NCI-H82 treated with DMSO at 0.1 percent for 48 hours (cell line): ENCODE measurements around the gene DSN1.
A peak's percentile ranks its signal among the peaks of the same experiment; 100 is the strongest.

Source experiments
- DNase-seq: peaks from one replicate; lab custom pipeline; 2025; ENCODE audit not compliant: unreplicated experiment; lab: John Stamatoyannopoulos, UW

Gene DSN1

DNA sequence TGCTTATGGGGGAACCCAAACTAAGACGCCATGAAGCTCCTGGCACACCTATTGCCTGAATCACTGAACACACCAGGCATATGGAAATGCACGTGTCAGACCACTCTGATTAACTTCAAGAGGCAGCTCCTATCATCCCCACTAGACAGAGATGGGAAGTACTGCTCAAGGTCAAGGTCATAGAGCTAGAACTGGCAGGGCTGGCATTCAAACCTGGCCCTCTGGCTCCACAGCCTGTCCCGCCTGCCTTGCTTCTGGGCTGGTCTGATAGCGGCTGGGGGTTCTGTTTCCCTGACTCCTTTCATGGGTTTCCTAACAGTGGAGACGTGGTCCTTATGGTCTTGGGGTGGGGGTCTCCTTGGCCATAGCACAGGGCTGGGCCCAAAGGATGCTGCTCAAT is 22.6 kb upstream of the DSN1 start:
- no peak for DNase-seq

DNA sequence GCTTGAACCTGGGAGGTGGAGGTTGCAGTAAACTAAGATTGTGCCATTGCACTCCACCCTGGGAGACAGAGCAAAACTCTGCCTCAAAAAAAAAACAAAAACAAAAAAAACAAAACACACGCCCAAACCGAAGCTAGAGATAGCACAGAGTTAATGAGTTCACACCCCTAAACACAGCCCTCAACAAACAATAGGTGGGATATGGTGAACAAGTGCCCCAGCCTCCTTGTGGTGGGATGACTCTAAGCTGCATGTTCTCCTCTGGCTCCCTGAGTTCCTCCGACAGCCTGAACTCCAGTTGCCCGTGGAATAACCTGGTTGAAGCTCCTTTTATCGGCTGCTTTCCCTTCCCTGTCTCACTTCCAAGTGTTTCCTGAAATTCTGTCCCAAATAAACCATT is 22.1 kb upstream of the DSN1 start:
- no peak for DNase-seq

DNA sequence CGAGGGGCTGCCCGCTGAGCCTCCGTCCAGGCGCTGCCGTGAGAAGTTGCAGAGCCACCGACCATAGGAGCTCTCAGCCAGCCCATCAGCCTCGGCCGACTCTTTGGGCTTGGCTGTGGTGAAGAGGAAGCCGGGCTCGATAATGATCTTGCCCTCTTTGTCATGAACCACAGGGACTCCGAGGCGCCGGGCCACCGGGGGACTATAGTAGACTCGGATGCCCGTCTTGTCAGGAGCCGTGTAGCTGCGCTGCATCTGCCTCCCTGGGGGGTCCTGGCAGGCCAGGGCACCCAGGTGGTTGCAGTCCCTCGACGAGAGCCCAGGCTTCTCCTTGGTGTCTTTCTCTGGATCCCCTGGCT is 20.5 kb upstream of the DSN1 start:
- DNase-seq = no peak

DNA sequence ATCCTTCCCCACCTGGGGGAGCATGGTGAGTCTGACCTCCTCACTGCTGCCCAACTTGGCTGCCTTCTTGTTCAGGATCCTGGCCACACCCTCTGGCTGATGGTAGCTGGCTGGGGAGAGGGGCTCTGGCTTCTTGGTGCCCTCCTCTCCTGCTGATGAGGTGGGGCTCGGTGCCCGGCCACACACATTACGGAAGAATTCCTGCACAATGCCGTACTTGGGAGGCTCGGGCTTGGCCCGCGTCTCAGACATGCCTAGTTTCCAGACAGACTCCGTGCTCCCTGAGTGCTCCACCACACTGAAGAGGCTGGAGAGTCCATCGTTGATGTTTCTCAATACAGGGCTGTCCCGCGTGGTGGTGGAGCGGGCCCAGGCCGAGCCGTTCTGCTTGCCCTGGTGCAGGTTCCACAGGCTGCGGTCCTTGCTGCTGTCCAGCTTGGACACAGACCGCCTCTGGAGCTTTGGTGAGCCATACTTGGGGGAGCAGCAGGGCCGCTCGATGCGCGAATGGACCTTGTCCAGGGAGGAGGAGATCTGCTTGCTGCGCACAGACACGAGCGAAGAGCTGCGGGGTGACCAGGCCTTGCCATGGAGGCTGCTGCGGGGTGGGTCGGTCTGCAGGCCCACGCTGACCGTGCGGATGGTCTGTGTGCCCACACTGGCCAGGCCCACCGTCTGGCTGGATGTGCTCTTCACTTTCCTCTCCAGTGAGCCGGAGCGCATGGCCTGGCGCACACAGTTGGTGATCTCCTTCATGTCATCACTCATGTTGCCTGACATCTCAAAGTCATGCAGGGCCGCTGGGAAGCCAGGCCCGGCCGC is 19.9 kb upstream of the DSN1 start:
- DNase-seq = no peak

DNA sequence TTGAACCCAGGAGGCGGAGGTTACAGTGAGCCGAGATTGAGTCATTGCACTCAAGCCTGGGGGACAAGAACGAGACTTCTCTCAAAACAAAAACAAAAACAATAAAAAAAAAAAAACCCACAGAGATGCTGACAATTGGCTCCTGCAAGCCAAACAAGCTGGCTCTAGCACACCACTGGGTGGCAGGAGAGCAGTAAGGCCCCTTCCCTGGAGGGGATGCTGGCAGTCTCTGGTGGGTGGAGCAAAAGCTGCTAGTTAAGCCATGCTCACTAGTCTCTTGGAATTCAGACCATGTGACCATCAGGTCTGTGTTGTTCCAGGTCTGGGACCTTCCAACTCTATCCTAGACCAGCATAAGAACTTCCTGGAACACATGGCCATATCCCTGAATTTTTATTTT is 18.9 kb upstream of the DSN1 start:
- DNase-seq = peak; percentile 22

DNA sequence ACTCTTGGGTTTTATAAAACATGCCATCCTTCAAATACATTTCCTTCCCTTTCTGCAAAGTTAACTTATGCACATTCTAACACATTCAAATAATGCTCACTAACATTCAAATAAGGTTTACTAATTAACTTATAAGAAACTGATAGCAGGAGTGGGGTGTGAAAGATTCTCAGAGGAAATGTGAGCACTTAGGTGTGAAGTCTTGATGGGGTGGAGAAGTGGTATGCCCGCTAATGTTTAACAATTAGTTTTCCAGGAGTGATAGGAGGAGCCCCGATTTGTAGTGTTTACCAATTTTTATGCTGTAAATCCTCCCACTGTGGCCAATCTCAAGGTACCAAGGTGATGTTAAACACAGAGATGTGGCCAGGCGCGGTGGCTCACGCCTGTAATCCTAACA is 18.3 kb upstream of the DSN1 start:
- no peak for DNase-seq

DNA sequence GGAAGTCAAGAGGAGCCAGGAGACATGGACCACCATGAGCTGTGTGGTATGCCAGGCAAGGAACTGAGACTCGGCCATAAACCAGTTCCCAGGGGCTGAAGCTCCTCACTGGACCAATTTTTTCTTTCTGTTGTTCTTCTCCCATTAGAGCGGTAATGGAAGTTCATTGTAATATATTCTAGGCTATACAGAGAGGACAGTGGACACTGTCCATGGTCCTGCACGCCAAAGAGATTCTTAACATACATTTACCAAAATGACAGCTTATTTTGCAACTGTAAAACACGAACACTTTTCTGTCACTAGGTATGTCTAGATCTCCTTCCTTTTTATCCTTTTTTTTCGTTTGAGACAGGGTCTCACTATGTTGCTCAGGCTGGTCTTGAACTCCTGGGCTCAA is 13.1 kb upstream of the DSN1 start:
- DNase-seq = no peak

DNA sequence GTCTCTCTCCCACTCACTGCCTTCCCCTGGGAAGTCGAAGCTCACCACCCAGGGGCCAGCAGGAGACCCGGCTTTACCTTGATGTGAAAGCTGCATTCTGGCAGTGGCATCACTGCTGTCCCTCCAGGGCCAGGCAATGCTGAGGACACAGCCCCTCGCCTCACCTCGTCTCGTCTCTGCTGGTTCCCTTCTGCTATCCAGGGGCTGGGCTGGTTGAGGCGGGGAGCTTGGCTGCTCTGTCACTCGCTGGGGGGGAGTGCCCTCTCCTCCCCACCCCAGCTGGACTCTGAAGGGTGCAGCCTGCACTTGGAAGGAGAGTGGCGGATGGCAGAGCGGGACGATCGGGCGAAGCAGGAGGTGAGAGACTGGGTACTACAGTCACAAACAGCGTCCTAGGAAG is 12.7 kb upstream of the DSN1 start:
- DNase-seq = no peak

DNA sequence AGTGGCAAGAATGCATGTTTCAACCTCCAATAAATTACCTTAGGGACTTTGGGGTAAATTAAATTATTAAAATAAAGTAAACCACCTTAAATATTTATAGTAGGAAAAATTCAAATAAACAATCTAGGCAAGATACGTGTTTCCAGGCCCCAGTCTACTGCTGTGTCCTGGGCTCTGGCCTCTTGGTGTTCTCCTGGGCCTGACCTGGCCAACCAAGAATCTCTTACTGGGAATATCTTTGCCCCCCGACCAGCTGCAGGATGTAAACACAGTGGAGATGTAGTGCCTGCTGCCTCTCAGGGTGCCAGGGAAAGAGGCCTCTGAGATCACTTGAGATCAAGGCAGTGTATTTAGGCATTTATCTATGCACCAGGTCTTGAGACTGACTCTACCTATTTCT is 11.7 kb upstream of the DSN1 start:
- no peak for DNase-seq

DNA sequence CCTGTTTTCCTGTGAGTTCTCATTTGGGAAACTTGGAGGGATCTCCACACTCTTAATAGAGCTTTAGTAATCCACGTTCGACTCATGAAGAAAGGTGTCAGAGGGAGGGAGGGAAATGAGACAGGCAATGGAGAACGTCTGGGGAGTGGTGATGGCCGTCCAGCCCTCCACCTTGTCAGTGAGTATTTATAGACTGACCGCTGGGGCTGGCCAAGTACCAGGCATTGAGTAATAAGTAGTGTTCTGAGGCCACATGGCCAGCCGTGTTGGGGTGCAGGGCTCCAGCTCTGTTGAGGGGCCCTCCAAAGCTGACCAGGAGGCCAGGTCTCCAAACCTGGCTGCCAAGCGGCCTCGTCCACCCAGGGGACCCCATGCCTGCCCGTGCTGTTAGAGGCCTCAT is 11.3 kb upstream of the DSN1 start:
- no peak for DNase-seq

DNA sequence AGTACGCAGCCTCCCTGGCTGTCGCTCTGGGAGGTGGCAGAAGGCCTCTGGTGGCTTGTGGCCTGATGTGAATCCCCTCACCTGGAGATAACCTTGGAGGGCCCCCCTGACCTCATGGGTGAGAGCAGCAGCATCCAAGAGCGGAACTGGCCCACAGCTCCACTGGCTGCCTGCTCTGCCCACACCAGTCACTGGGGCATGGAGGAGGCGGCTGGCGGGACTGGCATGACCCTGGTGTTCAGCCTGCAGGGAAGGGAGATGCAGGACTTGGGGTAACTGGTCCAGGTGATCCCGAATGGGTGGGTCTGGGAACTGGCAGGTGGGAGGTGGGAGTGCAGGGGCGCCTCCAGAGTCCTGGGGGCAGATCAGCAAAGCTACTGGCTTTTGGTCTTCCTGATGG is 10.6 kb upstream of the DSN1 start:
- no peak for DNase-seq

DNA sequence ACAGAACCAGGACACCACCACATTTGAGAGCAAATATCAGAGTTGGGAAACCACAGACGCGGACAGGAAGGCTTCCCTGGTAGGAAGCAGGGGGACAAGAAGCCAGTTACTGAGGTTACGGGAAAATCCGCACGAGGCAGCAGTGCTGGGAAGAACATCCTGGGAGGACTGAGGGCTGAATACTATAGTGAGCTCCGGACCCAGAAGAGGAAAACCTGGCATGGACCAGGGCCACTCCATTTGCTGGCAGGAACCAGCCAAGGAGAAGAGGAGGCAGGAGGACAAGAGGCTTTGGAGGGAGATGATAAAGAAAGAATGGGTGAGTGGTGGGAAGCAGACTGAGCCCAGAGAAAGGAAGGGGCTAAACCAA is 6.1 kb upstream of the DSN1 start:
- DNase-seq = no peak

DNA sequence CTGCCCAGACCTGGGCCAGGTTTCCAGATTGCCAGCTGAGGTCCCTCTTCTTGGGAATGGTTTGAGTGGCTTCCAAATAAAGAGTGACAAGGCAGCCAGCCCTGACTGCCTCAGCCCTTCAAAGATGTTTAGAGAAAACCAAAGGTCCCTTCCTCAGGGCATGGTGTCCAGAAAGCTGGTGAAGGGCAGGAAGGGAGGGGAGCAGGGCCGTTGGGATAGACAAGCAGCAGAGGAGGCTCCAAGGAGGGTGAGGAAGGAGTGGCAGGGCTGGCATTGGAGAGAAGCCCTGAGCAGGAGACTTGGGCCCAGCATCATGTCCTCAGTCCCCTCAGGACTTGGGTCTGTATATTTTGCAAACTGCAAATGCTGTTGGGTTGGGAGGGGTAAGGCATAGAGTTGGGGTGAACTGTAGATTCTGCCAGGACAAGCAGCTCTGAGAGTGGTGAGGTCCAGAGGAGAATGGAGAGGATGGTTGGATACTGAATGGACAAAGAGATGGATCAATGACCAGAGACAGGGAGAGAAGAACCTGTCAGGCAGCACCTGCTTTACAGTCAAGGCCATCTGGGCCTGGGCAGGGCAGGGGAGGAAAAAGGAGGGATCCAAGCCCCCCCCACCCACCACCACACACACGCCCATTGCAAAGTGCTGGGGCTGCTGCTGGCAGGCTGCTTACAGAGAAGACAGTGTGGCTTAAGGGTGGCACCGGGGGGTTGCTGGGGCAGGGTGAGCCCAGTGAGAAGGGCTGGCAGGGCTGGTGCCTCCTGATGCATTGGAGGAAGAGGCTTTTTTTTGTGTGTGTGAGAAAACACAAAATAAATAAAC is 5.5 kb upstream of the DSN1 start:
- no peak for DNase-seq

DNA sequence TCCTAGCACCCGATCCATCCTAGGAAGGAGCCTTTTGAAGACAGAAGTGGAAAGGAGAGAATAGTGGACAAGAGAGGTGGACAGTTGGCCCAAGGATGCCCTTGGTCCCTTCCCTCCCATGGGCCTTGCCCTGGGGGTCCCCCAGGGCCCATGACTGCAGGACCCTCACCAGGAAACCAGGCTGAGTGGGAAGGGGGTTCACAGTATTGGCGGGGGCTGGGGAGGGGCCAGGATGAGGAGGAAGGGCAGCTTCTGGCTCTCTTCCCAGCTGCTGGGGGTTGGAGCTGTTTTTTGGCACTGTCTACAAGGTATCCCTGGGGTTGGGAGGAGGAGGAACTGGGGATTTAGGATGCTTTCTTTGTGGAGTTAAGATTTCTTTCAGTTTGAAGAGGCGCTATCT is 4.0 kb upstream of the DSN1 start:
- no peak for DNase-seq

DNA sequence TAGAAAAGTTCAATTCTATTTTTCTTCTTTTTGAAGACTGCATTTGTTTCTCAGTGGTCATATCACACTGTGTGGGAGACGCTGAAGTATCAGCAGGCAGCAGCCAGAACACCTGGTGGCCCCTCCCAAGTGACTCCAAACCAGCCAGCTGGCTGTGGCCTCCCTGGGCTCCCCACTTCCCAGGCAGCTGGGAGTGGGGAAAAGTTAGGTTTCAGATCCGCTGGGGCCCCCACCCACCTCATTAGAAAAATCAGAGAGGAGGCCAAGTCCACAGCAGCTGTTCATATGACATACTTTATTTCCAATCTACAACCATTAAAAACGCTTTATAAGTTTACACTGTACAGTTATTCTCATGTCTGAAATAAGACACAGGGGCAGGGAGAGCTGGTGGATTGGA is 3.6 kb upstream of the DSN1 start:
- DNase-seq = no peak

DNA sequence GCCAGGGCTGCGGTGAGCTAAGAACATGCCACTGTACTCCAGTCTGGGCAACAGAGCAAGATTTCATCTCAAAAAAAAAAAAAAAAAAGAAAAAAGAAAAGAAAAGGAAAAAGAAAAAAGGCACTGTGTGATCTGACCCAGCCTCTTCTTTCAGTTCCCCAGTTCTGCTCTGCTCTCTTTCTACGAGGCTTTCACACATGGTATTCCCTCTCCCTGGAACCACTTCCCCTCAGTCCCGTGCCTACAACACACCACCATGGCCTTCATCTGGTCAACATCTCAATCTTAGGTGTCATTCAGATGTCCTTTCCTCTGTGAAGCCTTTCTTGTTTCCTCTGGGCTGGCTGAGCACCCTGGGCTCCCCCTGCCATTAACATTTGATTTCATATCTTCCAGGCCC is 2.3 kb upstream of the DSN1 start:
- no peak for DNase-seq

DNA sequence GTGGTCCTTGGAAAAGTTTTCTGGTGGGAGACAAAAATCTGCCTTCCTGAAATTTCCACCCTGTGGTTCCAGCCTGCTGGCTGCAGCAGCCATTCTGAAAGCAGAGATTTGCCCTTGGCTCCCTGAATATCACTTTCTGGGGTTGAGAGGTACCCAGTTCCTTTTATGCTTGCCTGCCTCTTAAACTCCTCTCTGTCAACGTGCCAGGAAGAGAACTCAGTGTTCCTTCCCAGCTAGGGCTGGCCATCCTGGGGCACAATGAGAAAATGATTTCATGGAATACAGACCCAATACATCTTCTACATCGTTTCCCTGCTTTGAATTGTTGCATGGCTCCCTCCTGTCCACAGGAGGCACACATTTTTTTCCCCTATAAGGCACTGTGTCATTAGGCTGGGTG is 1.6 kb upstream of the DSN1 start:
- DNase-seq = no peak

DNA sequence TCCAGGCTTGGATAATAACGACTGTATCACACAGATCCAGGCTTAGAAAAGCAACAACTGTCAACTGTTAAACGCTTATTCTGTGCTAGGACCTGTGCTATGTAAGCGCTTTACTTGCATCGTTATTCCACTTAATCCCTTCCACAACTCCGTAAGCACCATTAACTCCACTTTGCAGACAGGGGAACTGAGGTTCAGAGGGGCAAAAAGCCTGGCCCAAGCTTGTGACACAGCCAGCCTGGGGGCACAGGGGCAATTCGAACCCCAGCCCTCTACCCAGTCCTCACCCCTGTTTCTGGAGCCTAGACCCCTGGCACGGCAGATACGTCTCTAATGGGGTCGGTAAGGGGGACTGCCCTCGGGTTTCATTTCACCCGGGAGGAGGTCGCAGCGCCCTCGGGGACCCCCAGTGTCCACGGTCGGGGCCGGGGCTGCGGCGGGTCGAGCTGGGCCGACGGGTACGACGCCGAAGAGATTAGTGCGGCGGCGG is 411 bp downstream of the DSN1 start:
- peak; percentile 16 for DNase-seq

DNA sequence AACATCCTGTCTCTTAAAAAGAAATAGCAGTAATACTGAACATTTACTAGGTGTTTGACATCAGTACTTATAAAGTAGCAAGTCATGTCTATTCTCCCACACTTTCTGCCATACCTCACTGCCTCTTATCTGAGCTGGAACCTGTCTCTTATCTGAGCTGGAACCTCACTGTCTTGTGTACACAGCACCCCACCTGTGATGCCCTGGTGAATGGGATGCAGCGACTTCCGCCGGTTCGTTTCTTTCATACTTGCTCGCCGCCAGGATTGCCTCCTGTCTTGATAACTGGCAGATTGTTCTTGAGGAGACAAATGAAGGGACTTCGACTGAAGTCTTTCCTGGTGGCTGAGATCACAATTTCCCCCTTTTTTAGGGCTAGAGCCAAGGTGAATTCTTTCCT is 2.9 kb downstream of the DSN1 start:
- no peak for DNase-seq

DNA sequence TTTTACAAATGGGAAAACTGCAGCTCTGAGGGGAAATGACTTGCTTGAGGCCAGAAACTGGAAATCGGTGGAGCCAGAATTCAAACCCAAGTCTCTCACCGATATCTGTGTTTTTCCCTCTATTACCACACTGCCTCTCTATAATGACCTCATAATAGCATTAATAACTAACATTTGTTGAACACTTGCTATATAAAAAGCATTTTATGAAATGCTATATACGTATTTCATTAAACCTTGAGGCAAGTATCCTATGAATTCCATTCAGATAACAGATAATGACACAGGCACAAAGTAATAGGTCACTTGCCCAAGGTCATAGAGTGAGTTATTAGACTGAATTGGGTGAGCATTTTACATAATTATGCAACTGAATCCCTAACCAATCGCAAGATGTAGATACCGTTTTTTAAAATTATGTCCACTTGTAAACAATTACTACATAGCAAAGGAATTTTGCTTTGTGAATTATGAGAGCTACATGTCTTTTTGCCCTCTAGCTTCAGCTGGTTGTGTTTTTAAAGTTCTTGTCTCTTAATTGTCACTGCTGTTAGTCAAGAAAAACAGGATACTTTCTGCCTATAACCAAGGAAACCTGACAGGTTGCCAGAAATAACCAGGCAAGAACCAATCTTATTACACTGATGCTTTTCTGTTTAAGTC is 4.7 kb downstream of the DSN1 start:
- no peak for DNase-seq

DNA sequence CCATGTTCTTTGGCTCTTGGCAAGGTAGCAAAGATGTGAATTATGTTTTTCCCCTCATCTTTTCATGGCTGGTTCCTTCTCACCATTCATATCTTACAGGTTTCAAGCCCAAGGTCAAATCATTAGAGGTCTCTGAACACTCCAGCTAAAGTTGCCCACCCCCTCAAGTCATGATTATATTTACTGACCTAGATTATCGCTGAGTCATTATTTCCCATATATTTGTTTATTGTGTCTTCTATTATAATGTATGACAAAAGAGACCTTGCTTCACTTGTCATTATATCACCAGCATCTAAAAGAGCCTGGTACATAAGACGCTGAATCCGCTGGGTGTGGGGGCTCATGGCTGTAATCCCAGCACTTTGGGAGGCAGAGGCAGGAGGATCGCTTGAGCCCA is 12.4 kb downstream of the DSN1 start:
- no peak for DNase-seq

DNA sequence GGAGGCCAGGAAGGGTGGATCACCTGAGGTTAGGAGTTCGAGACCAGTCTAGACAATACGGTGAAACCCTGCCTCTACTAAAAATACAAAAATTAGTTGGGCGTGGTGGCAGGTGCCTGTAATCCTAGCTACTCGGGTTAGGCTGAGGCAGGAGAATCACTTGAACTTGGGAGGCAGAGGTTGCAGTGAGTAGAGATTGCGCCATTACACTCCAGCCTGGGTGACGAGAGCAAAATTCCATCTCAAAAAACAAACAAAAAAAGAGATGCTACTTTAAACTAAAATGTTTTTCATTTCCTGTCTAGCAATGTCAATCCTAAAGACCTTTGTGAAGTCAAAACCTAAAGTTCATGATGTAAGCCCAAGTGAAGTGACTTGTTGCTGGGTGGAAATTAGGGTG is 12.9 kb downstream of the DSN1 start:
- no peak for DNase-seq
